Right lobe of liver (tissue), 6 donors: Measurements from ENCODE around the gene INHBA. TPM values are rescaled to one million over a fixed set of nuclear protein-coding genes. Genes with fewer than 3 reads are reported as not detected.

Experiments
- ATAC-seq, 4 donors: fragments of 200-7000 bp; cut with Tn5 transposase; one replicate each; pipeline ENCODE4 v1.9.1; 2020; ENCODE audit warnings: mild to moderate bottlenecking in 4 of 4, moderate library complexity in 4 of 4
- DNase-seq, 3 donors: peaks; one replicate each; pipeline ENCODE4 v3.0.0-alpha.2; 2020
- H3K27ac ChIP-seq, 3 donors: fragments of 200-600 bp; one replicate each; pipeline ENCODE4 v1.8.0; 2022
- H3K27me3 ChIP-seq, 2 donors: fragments of 200-600 bp; one replicate each; pipeline ENCODE4 v1.8.0; 2022
- H3K36me3 ChIP-seq, 4 donors: fragments of 200-600 bp; sonication (generic) in 1 of 4; one replicate each; pipeline versions ENCODE4 v1.5.1 to v1.8.0; 2017 to 2022; ENCODE audit warnings: control low read depth in 1 of 4
- H3K4me1 ChIP-seq, 4 donors: fragments of 200-600 bp; sonication (generic) in 1 of 4; one replicate each; pipeline versions ENCODE4 v1.5.1 to v1.8.0; 2017 to 2022; ENCODE audit warnings: control low read depth in 1 of 4
- H3K4me3 ChIP-seq, 3 donors: fragments of 200-600 bp; one replicate each; pipeline ENCODE4 v1.8.0; 2022
- H3K9me3 ChIP-seq, 4 donors: fragments of 200-600 bp; sonication (generic) in 1 of 4; one replicate each; pipeline versions ENCODE4 v1.5.1 to v1.8.0; 2017 to 2022; ENCODE audit warnings: control low read depth in 1 of 4
- POLR2A ChIP-seq: fragments of 450-650 bp; IDR thresholded peaks from one replicate; pipeline ENCODE4 v1.6.1; 2017; ENCODE audit warnings: antibody characterized with exemption, mild to moderate bottlenecking
- WGBS: methylation state at CpG from one replicate; pipeline ENCODE4 v1.1.6; 2018; ENCODE audit warnings: low coverage, low lambda C conversion rate; ENCODE audit not compliant: insufficient coverage; ENCODE audit errors: missing lambda C conversion rate; 5-methylcytosine and 5-hydroxymethylcytosine counted together
- intact Hi-C, 2 donors: fragments of 100-400 bp; cut with DNase I; formaldehyde crosslinking; loops; one replicate each; pipeline versions ENCODE4 v1.11.2 to v1.14.1; 2022
- long read RNA-seq: library from polyadenylated mRNA; unstranded; transcript quantifications from one replicate; pipeline ENCODE4 v2.0.0, GENCODE V29; 2019
- total RNA-seq, 6 experiments: library from RNA; depleted of rRNA in 2 of 6; stranded (reverse); fragments of >200 nt in 2 of 6; fragmentation: NEBNext Ultra II Directional in 3 of 6; extraction: Animal tissue kit (Norgen Biotek cat#: 25700) in 3 of 6; gene quantifications; one replicate each; pipeline versions ENCODE4 v1.1.0 to v1.2.4, GENCODE V29; 2016 to 2023
- TF ChIP-seq, protein P1 (sequence below), 4 donors: fragments of 200-600 bp in 3 of 4; fragments of 450-650 bp in 1 of 4; IDR thresholded peaks; one replicate each; pipeline versions ENCODE4 v1.5.1 to v1.8.0; 2016 to 2022; ENCODE audit warnings: antibody characterized with exemption in 4 of 4, mild to moderate bottlenecking in 2 of 4
- donor health status: DM: no; HTN: yes; CAD: no.
- donor health status: DM: no; HTN: no; CAD: no.
- donor health status: DM: no; HTN: no; CAD: no.
- donor health status: DM: no; HTN: yes; CAD: no.
- donor health status: DM: no; HTN: yes; CAD: no.

INHBA gene
- total RNA-seq, result 1 to 10 TPM; 1.1 to 9.7 (median 2.9) TPM
- long read RNA-seq, partial matches to known transcripts, result 0 of 1 reads
- long read RNA-seq, other reads (novel, unspliced or antisense), result 1 of 1 reads

DNA sequence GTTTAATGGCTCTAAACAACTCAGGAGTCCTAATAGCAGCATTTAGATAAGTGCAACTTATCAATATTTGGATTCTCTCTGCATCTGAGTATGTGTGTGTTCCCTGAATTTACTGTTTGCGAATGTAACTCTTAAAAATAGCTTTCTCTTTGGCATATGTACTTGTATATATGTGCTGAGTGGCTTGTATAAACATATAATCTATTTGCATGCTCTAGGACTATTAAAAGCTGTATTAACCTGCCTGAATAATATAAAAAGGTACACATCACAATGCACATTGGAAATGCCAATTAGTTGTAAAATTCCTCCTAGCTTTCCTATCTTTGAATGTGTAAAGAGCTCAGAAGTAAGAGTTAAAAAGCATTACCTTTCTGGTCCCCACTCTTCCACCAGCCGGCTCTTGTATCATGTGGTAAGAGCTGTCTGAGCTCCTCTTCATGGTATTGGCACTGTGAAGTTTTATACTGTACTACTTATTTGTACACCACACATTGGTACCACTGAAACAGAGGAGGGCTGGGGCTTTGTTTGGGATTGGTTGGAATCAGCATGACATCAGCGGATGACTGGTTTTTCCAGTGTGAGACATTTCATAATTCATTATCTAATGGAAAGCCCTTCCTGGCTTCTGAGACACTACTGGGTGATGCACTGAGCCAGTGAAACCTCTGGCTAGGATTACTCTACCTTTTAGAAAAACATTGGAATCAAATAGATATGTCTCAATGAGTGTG is at the start of gene INHBA:
Gene INHBA, minus strand, starts transcription at position 456 of the 737 bp plus-strand sequence. CDS start 2,716 bp downstream, outside the sequence.
- Histone ChIP-seq H3K9me3 (no peaks in the 10 kb centered on the region), H3K4me1 (peaks cover 0 to 45% (median 2%) of the 10 kb centered on the region in 4 donors), H3K36me3 (no peaks in the 10 kb centered on the region), H3K27me3 (no peaks in the 10 kb centered on the region), H3K4me3 (no peak within 1 kb of the TSS), H3K27ac (peak within 1 kb of the TSS in 1 of 3 donors; percentile 54)
- TF ChIP-seq, protein P1, sequence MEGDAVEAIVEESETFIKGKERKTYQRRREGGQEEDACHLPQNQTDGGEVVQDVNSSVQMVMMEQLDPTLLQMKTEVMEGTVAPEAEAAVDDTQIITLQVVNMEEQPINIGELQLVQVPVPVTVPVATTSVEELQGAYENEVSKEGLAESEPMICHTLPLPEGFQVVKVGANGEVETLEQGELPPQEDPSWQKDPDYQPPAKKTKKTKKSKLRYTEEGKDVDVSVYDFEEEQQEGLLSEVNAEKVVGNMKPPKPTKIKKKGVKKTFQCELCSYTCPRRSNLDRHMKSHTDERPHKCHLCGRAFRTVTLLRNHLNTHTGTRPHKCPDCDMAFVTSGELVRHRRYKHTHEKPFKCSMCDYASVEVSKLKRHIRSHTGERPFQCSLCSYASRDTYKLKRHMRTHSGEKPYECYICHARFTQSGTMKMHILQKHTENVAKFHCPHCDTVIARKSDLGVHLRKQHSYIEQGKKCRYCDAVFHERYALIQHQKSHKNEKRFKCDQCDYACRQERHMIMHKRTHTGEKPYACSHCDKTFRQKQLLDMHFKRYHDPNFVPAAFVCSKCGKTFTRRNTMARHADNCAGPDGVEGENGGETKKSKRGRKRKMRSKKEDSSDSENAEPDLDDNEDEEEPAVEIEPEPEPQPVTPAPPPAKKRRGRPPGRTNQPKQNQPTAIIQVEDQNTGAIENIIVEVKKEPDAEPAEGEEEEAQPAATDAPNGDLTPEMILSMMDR (IDR thresholded peaks at IDR 0.05), result no peak
- TF ChIP-seq POLR2A, result no peak
- intact Hi-C loops, result loop anchor here in 1 of 2 donors (10.0 kb wide), 2 partner anchors 238 to 388 kb away; no protein-coding TSS in a partner anchor
- 61% methylated on average over 3 of the region's 3 CpGs for WGBS
- ATAC-seq (peak in 1 of 4 donors; percentile 6), DNase-seq (no peak)

DNA sequence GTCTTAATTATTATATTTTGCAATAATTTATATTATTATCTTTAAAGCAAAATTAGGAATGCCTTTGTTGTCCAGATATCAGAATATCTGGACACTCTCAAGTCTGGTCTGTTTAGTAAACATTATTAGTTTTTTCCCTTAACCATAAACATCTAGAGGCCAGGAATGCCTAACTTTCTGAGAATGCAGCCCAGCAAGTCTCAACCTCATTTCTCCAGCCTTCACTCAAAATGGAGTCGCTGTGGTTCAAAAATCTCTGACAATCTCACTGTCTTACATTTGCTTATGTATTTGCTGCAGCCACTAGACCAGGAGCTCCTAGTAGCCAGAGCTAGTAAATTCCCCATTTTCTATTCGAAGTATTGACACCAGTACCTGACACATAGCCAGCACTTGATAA is 49.7 kb upstream of the INHBA start:
- no peak overlapping the region for H3K4me3 ChIP-seq
- no peaks in the 10 kb centered on the region for H3K36me3 ChIP-seq
- intact Hi-C loops, result no loop called here
- 48% methylated on average over 2 of the region's 2 CpGs for WGBS
- TF ChIP-seq POLR2A, result no peak
- TF ChIP-seq, protein P1 (IDR thresholded peaks at IDR 0.05), result no peak
- DNase-seq (no peak), ATAC-seq (no peak)
- no peak overlapping the region for H3K27ac ChIP-seq
- H3K4me1 ChIP-seq, result no peaks in the 10 kb centered on the region
- no peaks in the 10 kb centered on the region for H3K27me3 ChIP-seq
- H3K9me3 ChIP-seq, result no peaks in the 10 kb centered on the region

DNA sequence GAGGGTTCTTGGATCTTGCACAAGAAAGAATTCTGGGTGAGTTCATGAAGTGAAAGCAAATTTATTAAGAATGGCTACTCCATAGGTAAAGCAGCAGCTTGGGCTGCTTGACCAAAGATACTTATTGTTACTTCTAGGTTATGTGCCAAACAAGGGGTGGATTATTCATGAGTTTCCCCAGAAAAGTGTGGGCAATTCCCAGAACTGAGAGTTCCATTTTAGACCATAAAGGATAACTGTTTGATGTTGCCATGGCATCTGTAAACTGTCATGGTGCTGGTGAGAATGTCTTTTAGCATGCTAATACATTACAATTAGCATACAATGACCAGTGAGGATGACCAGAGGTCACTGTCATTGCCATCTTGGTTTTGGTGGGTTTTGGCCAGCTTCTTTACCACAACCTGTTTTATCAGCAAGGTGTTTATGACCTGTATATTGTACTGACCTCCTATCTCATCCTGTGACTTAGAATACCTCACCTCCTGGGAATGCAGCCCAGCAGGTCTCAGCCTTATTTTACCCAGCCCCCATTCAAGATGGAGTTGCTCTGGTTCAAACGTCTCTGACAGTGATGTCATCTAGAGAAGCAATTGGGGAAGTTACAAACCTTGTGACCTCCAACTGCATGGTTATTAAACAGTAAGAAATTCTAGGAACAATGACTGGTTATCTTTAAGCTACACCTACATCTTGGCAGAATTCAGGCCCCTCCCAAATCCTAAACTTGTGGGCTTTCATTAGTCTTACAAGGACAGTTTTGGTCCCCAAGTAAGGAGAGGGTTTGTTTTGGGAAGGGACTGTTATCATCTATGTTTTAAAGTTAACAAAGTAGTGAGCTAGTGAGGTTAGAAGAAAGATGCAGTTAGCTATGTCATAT is 48.0 kb upstream of the INHBA start:
- no peak overlapping the region for H3K4me3 ChIP-seq
- WGBS, result 18% methylated on average over 1 of the region's 1 CpG
- no peaks in the 10 kb centered on the region for H3K9me3 ChIP-seq
- no peak for TF ChIP-seq POLR2A
- TF ChIP-seq, protein P1 (IDR thresholded peaks at IDR 0.05), result no peak
- H3K4me1 ChIP-seq, result no peaks in the 10 kb centered on the region
- no peaks in the 10 kb centered on the region for H3K27me3 ChIP-seq
- DNase-seq (no peak), ATAC-seq (no peak)
- no peaks in the 10 kb centered on the region for H3K36me3 ChIP-seq
- H3K27ac ChIP-seq, result no peak overlapping the region
- intact Hi-C loops, result no loop called here

DNA sequence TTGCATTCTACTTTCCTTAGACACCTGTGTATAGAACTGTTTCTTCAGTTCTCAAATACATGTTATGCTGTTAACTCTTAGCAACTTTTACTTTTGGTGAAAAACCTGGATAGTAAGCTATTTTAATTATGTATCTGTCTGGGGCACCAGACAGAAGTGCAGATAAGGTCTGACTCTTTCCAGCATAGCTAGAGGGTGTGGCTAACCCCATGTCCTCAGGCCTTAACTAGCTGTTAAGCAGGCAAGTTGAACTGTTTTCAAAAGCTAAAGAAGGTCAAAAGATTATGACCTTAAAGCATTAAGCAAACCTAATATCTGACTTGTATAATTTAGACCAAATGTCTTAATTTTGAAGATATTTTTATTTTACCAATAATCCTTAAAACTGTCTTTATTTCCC is 45.1 kb upstream of the INHBA start:
- no peak for ATAC-seq
- intact Hi-C loops, result no loop called here
- no peaks in the 10 kb centered on the region for H3K4me1 ChIP-seq

More for the DNA sequence above, 45.1 kb upstream of the INHBA start:
- no peak overlapping the region for H3K27ac ChIP-seq
- no peaks in the 10 kb centered on the region for H3K27me3 ChIP-seq
- no peaks in the 10 kb centered on the region for H3K36me3 ChIP-seq
- no peak for DNase-seq
- no peak overlapping the region for H3K4me3 ChIP-seq
- H3K9me3 ChIP-seq, result no peaks in the 10 kb centered on the region
- TF ChIP-seq, protein P1 (IDR thresholded peaks at IDR 0.05), result no peak
- TF ChIP-seq POLR2A, result no peak
